ENCODE measurements around the gene GUCY1A2.

Gene GUCY1A2

DNA sequence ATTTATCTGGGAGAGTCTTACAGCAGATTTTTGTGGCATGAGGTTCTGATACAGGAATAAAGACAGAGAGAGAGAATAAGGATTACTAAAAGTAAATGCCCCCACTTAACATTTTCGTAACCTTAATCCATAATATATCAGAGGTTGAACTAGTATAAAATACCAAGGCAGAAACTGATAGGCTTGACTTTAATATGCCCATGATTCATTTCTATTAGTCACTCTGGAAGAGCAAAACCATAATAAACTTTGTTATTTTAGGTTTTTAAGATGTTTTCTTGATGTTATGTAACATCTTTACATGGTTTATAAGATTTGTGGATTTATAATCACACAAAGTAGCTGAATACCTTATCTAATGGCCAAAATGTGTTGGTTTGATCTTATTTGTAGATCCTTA, 19.1 kb downstream of the GUCY1A2 start:
- no peak for DNase-seq
- intact Hi-C loops (cut with DNase I), result no loop called here

DNA sequence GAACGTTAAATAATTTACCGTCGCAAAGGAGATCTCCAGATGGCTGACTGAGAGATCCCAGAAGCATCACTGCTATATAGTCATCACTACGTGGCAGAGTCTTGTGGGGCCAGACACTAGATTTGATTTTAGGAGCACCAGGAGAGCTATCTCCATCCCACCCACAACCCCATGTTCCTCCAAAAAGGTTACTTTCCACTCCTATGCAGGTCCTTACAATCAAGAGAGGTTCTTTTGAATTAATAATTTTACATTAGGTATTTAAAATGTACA, 19.4 kb downstream of the GUCY1A2 start:
- intact Hi-C loops (cut with DNase I), result no loop called here
- DNase-seq, result no peak

DNA sequence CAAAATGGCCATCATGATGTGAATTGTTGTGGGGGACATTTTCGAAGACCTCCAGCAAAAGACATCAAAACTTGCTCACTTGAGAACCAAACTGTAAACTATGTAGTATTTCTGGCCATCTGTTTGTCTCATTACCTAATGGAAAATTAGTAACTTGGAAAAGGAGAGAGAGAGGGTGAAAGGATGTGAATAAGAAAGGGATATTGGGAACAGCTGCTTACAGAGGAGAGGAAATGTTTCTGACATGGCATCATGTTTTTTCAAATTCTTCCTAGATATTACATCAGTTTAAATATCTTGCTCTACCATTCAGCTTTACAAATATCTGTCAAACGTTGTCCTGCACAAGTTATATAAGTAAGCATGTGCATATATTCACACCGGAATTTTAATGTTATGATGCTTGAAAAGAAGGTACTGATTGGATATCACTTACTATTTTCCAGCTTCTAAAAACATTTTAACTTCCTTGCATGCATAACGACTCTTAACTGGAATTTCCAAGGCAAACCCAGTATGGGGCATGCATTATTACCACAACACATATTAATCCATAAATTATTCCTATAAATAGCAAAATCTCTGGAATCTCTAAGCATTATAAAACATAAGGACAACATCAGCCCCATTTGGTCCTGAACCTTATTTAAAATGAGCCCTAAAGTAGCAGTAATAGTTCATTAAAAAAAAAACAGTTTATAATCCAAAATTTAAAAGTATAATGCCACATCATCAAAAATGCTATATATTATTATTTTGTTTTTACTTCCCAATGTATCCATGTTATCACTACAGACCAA, 20.0 kb downstream of the GUCY1A2 start:
- DNase-seq, result no peak
- intact Hi-C loops (cut with DNase I), result no loop called here

DNA sequence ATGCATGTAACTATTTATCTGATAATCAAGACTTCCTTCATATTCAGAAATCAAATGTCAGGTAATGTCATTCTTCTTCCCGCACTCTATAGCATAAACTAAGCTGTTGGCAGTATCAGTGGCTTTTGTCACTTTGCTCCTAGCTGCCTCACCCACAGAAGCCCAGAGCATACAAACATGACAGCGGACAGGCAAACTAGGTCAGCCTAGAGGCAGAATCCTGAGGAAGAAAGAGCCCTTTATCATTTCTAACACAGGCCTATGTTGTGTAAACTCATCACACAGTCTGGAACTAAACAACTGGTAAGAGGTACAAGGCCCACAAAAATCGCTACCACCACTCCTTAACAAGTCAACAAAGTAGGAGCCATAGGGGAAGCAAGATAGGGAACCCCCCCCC, 21.0 kb downstream of the GUCY1A2 start:
- DNase-seq, result no peak
- intact Hi-C loops (cut with DNase I), result no loop called here

DNA sequence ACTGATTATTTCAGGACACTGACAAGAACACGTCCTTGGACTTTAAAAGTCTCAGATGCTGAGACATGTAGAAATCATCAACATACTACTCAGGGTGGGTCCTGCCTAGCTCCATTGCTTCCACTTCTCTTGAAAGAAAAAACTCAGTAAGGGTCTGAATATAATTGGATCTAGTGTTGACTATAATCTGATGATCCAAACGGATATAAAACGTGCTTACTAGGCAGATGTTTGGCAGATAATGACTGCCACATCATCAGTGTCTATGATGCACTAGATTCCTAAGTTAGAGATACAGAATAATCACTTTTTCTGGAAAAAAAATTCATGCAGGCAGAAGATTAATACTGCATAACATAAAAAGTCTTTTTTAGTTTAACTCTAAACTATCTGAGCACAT, 21.6 kb downstream of the GUCY1A2 start:
- intact Hi-C loops (cut with DNase I), result no loop called here

DNA sequence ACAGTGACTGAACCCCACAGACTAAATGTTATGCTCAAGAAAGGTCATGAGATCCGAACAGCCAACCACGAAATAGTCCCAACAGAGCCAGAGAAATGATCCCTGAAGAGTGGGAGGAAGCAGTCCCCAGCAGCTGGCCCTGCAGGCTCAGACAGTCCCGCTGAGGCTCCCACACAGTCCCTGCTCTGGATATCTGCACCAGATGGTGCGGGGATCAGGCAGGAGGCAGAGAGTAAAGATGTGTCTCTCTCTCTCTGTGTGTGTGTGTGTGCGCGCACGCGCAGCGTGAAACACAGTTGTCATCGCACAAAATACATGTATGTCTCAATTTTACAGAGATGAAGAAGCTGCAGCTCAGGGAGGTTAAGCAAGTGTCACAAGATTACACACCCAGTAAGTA, 27.9 kb downstream of the GUCY1A2 start:
- intact Hi-C loops (cut with DNase I), result no loop called here
- DNase-seq, result peak in 9 of 10 donors; percentile 8 to 95 (median 68)

More for the DNA sequence above, 21.6 kb downstream of the GUCY1A2 start:
- DNase-seq, result no peak

DNA sequence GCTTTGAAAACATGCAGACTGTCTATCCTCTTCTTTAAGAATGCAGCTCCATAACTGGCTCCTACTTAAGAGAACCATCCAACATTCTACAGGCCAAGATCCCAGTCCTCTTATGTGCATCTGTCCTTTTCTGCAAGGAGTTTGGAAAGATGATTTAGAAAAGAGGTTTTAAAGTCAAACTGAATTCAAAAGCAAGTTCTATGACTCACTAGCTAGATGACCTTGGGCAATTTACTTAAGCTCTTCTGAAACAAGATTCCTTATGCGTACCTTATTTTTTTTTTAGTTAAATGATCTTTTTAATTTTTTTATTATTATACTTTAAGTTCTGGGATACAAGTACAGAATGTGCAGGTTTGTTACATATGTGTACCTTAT, 29.2 kb downstream of the GUCY1A2 start:
- intact Hi-C loops (cut with DNase I), result no loop called here
- DNase-seq, result no peak

DNA sequence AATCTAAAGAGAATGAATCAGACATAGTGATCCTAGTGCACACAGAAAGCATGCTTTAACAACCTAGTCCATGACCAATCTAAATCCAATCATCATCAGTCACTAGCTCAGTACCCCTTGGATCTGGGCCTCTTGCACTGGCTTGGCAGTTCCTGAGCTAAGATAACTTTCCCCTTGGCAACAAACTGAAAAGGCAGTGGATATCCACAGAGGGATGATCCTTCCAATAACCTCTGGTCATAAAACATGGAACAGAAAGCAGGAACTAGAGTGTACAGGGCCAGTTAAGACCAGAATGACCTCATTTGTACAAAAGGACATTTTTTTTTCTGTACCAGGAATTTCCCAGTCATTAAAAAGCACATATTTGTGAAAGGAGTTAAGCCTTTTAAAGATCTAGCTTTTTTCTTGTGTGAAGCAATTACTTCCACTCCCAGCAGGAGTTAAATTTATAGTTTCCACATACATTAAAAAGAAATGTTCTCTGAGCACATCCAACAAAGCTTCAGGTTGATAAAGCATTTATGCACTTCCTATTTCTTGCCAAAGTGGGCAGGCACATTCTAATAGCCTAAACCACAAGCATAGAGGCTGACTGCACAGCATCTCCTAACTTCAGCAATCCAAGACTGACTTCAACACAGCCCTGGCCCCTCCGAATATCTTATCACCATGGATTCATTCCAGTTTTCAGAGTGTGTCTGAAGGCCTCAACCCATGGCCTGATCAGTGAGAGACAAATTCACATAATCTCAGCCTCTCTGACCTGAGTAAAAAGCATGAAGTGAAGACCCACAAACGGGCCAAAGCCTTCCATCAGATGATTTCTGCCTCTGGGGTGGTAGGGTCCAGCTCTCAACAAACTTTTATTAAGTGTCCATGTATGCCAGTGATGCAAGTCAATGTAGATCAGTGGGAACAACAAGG, 29.9 kb downstream of the GUCY1A2 start:
- intact Hi-C loops (cut with DNase I), result no loop called here
- DNase-seq, result no peak

DNA sequence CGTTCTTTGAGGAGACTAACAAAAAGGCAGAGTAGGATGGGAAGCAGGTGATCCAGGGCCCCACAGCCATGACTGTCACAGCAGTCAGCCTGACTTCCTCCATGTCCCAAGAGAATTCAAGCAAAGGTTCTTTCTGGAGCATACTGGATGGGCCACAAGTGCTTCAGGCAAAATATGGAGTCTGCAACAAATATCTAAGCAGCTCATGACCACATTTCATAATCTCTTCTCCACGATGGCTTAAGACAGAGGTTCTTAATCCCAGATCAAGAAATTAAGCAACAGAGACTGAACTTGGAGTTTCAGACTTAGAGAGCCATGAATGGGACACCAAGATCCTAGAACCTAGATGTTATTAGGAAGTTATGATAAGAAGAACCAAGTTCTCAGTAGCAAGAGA, 31.6 kb downstream of the GUCY1A2 start:
- DNase-seq, result no peak
- intact Hi-C loops (cut with DNase I), result no loop called here

DNA sequence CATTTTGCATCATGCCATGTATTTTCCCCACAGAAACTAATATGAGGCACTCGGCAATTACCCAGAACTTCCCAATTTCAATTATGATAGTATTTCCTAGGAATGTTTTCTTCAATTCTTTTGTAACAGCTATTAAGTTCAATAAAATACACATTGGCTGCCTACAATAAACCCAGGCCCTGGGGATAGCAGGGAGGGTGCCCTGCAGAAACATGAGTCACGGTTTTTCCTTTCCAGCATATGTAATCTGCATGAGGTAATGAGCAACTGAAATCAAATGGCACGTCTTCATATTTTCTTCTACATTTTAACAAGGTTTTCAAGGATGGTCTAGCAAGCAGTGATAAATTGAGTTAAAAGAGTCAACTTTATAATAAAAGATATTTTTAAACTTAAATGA, 32.0 kb downstream of the GUCY1A2 start:
- intact Hi-C loops (cut with DNase I), result no loop called here
- no peak for DNase-seq

DNA sequence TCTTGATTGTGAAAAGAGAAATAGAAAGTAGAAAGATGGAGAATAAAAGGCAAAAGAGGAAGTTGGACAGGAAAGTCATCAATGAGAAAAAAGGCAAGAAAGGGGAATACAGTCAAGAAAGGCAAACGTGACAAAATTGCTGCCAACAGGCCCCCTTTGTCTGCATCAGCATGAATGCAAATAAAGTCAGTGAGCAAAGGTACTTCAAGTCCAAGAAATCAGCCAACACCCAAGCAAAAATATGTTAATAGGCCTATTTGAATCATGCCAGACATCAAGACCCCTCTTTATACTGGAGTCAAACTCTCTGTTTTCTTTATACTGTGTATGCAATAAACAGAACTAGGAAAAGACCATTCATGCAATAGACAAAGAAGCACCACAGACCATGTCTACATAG, 34.3 kb downstream of the GUCY1A2 start:
- intact Hi-C loops (cut with DNase I), result no loop called here
- no peak for DNase-seq

DNA sequence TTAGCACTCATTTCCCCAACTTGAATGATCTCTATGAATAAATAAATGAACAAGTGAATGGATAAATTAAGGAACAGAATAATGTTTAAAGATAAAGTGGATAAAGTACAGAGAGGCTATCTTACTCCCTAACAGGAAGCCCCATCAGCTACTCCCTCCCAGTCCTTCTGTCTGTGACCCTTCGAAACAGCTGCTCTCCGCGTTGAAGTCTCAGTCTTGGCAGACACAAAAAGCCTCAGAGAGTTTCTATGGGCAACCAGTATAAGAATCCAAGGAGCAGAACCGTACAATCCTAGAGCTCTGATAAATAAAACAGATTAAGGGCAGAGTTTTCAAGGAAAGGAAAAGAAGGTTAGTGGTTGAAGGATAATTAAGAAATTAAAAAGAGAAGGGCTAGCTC, 35.0 kb downstream of the GUCY1A2 start:
- intact Hi-C loops (cut with DNase I), result no loop called here
- no peak for DNase-seq

DNA sequence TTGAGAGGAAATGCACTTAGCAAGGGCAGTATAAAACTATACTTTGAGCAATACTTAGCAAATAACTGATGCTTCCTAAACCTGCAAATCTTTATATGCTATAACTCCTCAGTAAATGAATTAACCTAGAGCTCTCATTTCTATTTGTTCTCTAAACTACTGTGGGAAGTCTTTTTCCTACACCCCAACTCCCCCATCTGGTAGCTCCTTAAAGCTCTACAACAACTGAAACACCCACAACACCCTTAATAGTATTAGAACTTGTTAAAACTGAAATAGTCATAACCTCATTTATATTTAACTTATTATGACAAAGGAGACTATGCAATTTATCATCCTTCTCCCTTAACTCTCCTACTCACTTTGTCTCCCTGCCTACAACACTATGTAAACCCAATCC, 43.4 kb downstream of the GUCY1A2 start:
- intact Hi-C loops (cut with DNase I), result no loop called here
- no peak for DNase-seq

DNA sequence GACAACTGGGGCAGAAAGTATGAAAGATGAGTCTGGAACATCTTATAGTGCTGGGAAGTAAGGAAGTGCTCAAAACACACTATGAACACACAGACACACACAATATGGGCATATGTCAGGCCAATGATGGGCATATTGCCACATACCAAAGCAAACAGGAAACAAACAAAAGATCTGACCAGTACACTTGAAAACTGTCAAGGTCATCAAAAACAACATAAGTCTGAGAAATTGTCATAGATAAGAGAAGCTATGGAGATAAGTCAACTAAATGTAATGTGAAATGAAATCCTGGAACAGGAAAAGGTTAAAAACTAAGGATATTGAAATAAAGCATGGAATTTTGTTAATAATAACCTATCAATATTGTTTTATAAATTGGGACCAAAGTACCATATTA, 46.4 kb downstream of the GUCY1A2 start:
- intact Hi-C loops (cut with DNase I), result no loop called here
- no peak for DNase-seq

DNA sequence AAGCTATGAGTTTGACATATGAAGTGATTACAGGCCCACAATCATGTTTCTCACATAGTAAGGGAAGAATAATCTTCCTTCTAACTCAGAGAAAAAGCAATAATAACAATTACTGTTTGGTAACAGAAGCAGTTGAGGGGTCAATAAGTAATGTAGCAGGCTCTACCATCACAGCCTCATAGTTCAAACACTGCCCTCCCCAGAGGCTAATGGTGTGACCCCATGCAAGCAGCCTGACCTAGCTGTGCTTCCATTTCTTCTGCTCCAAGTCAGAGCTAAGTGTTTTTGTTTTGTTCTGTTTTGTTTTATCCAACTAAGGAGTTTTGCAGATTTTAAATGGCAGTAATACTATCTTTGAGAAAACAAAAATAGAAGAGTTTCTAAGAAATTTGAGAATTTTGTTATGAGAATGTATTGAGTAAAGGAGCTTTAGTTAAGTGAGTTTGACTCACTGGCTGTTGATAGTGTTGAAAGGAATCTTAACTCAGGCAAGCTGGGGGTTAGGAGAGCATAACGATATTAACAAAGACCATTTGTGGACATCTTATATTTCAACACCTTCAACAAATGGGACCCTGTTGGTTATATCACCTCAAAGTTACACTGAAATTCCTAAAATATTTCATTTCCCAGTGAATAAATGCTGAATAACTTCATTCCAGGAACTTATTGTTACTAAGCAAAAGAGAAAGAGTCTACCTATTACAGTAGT, 48.5 kb downstream of the GUCY1A2 start:
- no peak for DNase-seq
- intact Hi-C loops (cut with DNase I), result no loop called here

DNA sequence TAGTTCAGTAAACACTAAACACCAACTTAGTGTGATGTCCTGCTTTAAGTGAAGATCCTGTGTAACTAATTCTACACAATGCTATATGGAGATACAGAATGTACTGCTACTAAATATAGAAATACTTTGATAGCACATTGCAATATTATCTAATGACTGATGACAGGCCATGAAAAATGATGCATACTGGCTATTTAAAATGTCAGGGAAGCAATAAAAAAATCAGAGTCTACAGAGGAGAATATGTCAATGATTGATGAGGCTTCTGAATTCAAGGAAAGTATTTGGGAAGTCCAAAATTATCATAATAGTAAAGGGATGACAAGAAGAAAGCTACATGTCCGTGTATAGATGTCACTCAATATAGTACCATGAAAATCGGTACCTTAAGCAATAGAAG, 55.3 kb downstream of the GUCY1A2 start:
- no peak for DNase-seq
- intact Hi-C loops (cut with DNase I), result no loop called here

DNA sequence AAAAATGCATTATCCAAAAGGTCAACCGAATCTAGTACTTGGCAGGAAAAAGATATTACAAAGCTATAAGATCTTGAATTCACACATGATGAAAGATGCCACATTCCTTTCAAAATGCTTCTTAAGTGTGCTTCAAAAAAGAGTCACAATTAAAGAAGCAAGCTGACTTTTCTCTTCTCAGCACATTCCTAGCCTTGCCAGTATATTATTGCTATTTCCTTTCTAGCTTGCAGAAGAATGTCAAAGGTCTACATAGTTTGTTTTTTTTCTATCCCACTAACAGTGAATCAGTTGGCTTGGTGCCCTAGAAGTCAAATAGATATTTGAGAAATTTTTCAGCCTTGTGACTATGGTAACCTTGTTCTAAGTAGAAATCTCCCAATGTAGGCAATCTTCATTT, 56.8 kb downstream of the GUCY1A2 start:
- DNase-seq, result no peak
- intact Hi-C loops (cut with DNase I), result no loop called here

DNA sequence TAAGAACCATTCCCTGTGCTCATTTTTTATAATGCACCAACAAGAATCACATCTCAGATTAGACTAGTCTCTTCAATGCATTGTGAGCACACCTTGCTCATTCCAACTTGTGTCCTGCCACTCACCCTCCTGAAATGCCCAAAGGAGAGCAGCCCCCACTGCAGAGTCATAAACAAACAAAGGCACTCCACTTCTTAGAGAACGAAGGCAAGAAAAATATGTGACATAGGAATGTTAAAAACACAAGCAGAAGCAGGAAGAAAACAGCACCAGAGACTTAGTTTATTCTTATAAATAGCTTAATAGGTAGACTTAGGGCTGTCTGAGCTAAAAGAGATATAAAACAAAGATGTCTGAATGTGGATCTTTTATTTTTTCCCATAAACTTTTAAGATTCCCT, 57.2 kb downstream of the GUCY1A2 start:
- DNase-seq, result no peak
- intact Hi-C loops (cut with DNase I), result no loop called here

DNA sequence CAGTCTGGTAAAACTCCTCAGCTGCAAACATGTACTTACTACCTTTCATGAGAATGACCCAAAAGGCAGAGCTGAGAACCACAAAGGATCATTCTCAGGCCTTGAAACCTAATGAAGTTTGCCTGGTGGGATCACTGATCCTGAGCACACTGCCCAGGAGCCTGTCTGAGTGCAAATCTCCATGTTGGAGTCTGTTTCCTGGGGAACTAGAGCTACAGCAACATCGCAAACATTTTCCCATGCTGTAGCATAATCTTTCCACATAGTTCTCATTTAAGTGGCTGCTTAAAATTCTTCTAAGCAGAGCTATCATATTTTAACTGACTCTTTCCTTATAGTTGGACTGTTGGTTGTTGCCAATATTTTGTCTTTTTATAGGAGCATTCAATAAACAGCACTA, 58.5 kb downstream of the GUCY1A2 start:
- DNase-seq, result no peak
- intact Hi-C loops (cut with DNase I), result no loop called here

DNA sequence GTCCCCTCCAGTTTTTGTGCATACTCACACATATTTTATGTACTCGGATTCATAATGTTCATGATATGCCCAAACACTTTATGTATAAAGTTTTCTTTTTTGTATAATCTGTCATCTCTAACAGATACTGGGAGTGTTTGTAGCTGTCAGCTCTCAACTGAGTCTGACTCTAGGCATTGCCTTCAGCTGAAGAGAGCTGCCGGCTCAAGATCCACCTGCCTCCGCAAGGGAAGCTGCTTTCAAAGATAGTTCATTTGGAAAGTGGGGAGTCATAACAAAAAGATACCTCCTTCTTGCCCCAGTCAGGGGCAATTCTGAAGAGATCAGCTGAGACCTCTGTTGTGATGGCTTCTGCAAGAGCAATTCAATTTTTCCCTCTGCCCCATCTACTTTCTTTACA, 58.9 kb downstream of the GUCY1A2 start:
- intact Hi-C loops (cut with DNase I), result no loop called here
- peak in 1 of 10 donors; percentile 74 for DNase-seq

DNA sequence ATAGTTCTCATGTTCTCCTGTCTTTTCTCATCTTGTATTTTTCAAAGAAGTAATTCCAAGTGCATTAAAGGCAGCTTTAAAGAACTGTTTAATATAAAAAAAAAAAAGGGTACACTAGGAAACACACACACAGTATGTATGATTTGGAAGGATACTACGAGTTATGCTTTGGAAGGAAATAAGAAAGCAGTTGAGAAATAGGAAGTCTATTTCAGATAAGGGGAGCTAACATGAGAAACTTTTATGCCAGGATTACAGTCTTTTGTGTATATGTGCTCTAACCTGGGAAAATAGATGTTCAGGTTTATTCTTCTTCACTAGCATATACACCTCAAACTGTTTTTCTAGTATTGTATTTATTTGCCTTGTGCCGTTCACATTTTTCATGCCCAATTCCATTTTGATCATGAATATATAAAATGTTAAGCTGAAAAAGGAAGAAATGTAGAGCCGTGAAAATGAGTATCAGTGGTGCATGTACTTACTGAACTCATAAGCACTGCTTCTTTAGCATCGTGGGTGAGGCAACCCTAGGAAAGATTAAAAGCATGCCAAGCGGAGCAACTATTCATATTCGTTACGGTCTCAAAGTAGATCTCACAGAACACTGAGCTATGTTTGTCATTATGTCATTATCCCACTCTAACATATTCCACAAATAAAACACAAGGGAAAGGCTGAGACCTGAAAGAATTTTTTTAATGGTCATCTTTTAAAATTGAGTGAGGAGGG, 59.6 kb downstream of the GUCY1A2 start:
- no peak for DNase-seq
- intact Hi-C loops (cut with DNase I), result no loop called here

Data from posterior cingulate gyrus (tissue), 11 donors.